ENCODE results near the gene GPAT3. TPM values are rescaled to one million over a fixed set of nuclear protein-coding genes. Genes with fewer than 3 reads are reported as not detected.
"Not testable (repeated sequence)": the region's sequence is repeated elsewhere in the genome, so short reads cannot be mapped to it uniquely, and the experiment has no call there.

The GPAT3 gene
- total RNA-seq, 2 experiments from 2014 or later: 4.1 to 5.0 TPM

DNA sequence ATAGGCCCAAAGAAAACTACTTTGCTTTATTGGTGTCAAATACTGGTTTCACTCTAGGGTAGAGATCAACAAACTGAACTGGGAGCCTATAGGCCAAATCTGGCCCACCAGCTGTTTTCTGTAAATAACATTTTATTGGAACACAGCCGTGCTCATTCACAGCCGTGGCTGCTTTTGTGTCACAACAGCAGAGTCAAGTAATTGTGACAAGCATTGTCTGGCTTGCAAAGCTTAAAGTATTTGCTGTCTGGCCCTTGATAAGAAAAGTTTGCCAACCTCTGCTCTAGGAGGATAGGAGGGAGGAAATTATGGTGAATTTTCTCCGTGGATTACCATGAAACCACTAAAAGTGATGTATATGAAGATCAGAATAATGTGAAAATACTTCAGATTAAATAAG is 53.4 kb downstream of the GPAT3 start:
- ChIA-PET POLR2A (no interaction called here), CTCF (no interaction called here)

DNA sequence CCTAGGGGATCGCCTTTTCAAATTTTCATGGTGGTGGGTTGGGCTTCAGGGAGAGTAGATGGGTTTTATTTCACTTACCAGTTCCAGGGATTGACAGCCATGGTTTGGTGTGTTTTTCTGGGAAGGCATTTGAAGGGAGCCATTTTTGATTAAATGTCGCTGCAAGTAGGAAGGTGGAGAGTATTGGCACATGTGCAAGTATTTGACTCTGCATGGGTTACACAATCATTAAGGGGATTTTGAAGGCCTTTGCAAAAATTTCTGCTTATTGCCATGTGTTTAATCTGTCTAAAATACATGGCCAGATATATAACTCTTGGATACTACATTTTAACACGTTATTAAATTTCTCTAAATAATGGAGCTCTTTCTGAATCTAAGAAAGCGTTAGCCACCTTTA is 55.1 kb downstream of the GPAT3 start:
- ChIA-PET CTCF (no interaction called here), POLR2A (no interaction called here)

DNA sequence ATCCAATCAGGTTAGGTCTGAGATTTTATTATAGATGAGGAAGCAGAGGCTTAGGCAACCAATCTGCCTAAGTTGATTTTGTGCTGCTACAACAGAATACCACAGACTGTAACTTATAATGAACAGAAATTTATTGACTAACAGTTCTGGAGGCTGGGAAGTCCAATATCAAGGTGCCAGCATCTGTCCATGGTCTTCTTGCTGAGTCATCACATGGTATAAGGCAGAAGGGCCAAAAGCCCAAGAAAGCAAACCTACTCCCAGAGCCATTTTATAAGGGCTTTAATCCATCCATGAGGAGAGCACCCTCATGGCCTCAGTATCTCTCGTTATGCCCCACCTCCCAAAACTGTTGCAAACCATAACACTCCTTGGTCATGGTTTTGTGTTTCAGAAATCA is 55.8 kb downstream of the GPAT3 start:
- POLR2A ChIA-PET: no interaction called here
- CTCF ChIA-PET: no interaction called here

DNA sequence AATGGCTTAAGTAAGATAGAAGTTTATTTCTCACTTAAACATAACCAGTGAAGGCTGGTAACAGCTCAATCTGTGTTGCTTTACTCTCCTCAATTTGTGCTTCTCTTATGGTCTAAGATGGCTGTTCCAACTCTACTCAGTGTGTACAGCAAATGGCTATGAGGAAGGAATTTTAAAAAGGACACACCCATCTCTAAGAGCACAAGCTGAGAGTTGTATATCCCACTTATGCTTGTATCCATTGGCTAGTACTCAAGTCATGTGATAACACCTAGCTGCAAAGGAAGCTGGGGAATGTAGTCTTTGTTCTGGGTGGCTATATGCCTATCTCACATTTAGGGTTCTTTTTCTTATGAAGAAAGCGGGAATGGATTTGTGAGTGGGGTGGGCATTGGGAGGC is 63.3 kb downstream of the GPAT3 start:
- CTCF ChIA-PET: interaction anchor here (0.8 kb wide), 1 partner anchor 46 kb away, joined by 3 read pairs; no protein-coding TSS in a partner anchor
- POLR2A ChIA-PET: no interaction called here

GRCh38 chr4:83603129-83603528 is 67.2 kb downstream of the GPAT3 start:
- CTCF ChIA-PET: no interaction called here
- POLR2A ChIA-PET: no interaction called here

DNA sequence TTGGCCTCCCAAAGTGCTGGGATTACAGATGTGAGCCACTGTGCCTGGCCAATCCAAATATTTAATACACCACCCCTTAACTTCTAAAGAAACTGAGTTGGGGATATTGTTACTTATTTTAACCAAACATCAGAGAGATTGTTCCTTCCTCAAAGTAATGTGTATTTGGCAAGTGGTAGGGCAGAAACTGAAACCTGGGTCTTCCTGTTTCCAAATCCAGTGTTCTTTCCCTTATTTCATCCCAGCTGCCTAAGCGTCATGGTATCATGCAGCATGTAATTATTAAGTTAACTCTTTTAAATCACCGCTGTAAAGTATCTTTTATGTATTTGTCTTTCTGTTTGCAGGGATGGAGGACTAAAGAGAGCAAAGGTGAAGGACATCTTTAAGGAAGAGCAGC is 68.4 kb downstream of the GPAT3 start:
- POLR2A ChIA-PET: no interaction called here
- CTCF ChIA-PET: no interaction called here

DNA sequence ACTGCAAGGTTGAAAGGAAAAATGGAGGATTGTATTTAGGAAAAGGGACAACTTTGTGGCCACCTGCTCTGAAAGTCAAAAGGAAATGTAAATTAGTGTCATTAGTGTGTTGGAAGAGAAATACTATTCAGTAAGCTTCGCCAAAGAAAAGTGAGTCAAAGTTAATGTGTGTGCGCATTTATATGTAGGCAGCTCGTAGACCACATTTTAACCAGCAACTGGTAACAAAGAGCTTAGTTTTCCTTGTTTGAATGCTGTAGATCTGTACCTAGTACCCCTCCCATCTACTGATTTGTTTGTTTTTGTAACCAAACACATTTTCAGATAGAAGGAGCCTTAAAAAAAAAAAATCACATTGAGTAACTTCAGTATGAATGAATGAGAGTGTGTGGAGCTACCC is 69.3 kb downstream of the GPAT3 start:
- CTCF ChIA-PET: no interaction called here
- POLR2A ChIA-PET: no interaction called here

DNA sequence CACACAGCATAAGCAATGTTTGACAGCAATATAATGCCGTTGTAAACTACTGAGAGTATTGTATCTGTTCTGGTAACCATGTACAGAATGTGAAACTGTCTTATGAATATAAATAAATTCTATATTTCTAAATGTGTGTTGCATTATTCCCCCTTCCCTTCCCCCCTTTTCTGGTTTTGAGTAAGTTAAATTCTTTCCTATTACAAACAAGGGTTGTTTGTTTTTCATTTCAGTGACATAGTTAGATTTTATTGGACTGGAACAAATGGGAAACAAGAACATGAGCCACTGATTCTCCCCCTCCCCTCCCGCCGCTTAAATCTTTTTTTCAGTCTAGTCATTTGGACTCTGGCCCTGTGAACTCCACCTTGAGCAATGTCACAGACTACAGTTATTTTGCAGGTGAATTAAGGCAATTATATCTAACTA is 69.8 kb downstream of the GPAT3 start:
- ChIA-PET POLR2A (no interaction called here), CTCF (no interaction called here)

DNA sequence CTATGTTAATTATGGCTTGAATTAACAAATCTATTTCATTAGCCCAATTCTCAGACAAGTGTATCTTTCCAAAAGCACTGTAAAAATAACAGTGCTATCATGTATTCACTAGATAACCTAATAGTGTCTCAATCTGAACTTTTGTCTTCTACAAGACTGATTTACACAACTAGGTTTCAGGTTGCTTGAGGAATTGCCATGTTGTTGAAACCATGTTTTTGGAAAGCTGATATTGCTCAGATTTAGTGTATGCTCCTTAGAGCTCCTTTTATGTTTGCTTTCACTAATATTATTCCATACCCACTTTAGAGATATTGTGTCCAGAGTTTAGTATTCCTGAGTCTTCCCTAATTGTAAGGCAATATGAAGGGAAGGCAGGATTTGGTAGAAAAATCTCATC is 70.6 kb downstream of the GPAT3 start:
- ChIA-PET POLR2A (no interaction called here), CTCF (no interaction called here)

DNA sequence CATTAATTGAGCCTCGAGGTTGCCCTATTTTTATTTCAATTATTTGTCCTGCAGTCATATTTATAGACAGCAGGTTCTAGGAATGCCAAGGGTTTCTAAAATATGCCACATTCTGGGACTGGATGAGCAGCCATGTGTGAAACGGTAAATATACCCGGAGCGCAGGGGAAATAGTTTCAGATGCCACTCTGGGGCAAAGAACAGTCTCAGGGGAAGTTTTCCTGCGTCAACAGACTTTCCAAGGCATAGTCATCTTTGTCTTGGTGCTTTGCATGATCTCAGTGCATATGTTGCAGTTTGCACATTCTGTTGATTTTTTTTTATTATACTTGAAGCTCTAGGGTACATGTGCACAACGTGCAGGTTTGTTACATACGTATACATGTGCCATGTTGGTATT is 71.0 kb downstream of the GPAT3 start:
- POLR2A ChIA-PET: no interaction called here
- CTCF ChIA-PET: no interaction called here

DNA sequence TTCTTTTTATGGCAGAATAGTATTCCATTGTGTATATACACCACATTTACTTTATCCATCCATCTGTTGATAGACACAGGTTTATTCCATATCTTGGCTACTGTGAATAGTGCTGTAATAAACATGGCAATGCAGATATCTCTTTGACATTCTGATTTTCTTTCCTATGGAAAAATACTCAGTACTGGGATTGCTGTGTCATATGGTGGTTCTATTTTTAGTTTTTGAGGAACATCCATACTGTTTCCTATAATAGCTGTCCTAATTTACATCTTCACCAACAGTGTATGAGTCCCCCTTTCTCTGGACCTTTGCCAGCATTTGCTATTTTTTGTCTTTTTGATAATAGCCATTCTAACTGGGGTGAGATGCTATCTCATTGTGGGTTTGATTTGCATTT is 73.5 kb downstream of the GPAT3 start:
- ChIA-PET CTCF (no interaction called here), POLR2A (no interaction called here)

GRCh38 chr4:83610729-83611128 is 74.8 kb downstream of the GPAT3 start:
- ChIA-PET POLR2A (no interaction called here), CTCF (no interaction called here)

- ChIA-PET CTCF (no interaction called here), POLR2A (no interaction called here)
These were observed 77.1 kb downstream of the GPAT3 start for GRCh38 chr4:83613023-83613422.

DNA sequence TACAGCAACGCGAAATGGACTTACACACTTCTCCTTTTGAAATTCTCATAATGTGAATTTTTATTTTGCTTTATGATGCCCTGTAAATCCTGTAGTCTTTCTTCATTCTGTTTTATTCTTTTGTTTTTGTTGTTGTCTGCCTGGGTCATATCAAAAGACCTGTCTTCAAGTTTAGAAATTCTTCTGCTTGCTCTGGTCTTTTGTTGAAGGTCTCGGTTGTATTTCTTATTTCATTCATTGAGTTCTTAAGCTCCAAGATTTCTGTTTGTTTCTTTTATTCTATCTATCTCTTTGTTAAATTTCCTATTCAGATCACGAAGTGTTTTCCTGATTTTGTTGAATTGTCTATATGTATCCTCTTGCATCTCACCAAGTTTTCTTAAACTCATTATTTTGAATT is 78.1 kb downstream of the GPAT3 start:
- POLR2A ChIA-PET: no interaction called here
- CTCF ChIA-PET: no interaction called here

DNA sequence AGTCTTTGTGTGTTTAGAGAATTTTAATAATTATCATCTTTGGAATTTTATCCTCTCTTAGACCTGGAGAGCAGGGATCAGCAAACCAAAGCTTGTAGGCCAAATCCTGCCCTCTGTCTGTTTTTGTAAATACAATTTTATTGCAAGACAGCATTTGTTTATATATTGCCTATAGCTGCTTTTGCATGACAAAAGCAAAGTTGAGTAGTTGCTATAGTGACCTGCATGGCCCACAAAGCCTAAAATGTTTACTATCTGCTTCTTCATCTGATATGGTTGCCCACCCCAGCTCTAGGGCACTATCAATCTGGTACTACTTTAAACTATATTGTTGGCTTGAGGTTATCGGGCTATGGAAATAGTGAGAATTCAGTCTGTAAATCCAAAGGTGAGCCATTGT is 80.3 kb downstream of the GPAT3 start:
- ChIA-PET CTCF (no interaction called here), POLR2A (no interaction called here)

GRCh38 chr4:83617371-83618035 is 81.6 kb downstream of the GPAT3 start:
- ChIA-PET POLR2A (no interaction called here), CTCF (no interaction called here)

DNA sequence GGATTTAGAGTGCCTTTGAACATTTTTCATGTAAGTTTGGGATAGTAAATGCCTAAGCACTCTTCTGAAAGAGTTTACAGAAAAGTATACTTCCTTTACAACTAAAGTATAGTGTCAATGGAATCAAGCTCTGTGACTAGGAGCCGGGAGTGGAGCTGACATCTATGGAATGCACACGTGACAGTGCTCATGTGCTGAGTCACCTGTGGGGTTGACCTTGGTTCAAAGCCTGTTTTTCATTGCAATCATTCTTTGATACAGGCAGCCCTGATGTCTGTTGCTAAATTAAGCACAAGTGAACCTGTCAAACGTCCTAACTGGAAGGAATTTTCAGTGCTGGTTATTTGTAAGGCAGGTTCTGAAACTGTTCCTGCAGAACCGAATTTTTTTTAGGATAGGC is 82.5 kb downstream of the GPAT3 start:
- CTCF ChIA-PET: no interaction called here
- POLR2A ChIA-PET: no interaction called here

DNA sequence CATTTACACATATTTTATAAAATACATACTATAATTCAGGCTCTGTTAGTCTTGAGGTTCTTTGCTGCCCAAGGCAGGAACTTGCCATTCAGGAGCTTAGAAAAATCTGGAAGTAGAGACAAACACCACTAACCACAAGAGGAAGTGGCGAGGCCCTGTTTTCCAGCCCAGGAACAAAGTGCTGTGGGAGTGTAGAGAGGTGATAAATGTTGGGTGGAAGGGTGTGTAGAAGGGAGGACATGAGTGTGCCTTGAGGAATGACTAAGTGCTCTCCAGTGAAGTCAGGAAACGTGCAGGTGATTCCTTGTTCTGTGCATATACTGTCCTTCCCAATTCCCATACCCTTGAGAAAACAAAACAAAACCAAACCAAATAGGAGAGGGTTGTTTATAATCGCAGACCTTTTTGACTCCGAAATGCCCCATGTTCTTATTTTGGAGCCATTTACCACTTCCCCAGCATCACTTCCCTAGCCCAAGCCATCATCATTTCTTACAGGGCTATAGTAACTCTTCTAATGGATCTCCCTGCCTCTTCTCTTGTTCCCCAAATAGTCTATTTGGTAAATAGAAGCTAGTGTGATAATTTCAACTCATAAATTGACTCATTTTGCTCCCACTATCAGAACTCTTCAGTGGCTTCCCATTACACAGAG is 83.2 kb downstream of the GPAT3 start:
- ChIA-PET POLR2A (no interaction called here), CTCF (no interaction called here)

DNA sequence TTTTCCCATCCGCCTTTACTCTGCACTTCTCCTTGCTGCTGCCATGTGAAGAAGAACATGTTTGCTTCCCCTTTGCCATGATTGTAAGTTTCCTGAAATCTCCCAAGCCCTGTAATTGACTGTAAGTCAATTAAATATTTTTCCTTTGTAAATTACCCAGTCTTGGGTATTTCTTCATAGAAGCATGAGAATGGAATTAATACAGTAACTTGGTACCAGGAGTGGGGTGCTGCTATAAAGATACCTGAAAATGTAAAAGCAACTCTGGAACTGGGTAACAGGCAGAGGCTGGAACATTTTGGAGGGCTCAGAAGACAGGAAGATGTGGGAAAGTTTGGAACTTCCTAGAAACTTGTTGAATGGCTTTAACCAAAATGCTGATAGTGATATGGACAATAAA is 86.2 kb downstream of the GPAT3 start:
- POLR2A ChIA-PET, CTCF ChIA-PET: not testable (repeated sequence)

GRCh38 chr4:83625821-83626220 is 89.9 kb downstream of the GPAT3 start:
- POLR2A ChIA-PET: no interaction called here
- CTCF ChIA-PET: no interaction called here

DNA sequence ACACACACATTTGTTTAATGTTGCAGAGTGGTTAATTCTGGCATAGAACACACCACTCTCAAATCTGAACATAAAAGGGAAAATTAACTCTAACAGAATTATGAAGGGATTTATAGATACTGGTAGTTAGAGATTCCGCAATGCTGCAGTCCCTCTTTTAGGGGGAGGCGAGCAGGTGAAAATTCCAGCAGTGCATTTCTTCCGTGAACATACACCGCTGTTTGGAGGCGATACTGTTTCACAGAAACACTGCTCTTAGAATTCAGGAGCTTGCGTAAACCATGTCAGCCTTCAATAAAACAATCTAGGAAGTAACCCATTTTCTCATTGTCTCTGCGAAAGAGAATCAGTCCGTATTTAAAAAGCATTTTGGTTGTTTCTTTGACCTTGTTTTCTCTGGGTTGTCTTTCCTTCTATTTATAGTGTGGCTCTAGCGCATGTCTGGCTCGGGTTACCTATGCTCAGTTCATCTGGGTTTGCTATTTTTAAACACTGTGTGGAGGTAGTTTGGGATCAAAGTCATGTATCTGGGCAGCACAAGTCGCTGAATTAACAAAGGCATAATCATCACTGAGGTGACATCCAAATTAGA is 90.4 kb downstream of the GPAT3 start:
- ChIA-PET CTCF (no interaction called here), POLR2A (no interaction called here)

All from activated CD8-positive, alpha-beta memory T cell treated with anti-CD3 and anti-CD28 coated beads for 36 hours (primary cell).